Umbilical cord (tissue), 2 donors: ENCODE data around the gene LCNL1. TPM values are rescaled to one million over a fixed set of nuclear protein-coding genes. Genes with fewer than 3 reads are reported as not detected.

Experiments used
- DNase-seq: peaks from one replicate; pipeline ENCODE4 v3.0.0-alpha.2; 2015; ENCODE audit warnings: low spot score
- total RNA-seq: library from RNA; depleted of rRNA; stranded (reverse); fragments of >200 nt; gene quantifications from one replicate; pipeline ENCODE4 v1.2.3, GENCODE V29; 2014; ENCODE audit warnings: low replicate concordance; ENCODE audit not compliant: insufficient read depth

LCNL1 gene
- total RNA-seq, 1 donor from 2014 or later = 0.72 TPM

DNA sequence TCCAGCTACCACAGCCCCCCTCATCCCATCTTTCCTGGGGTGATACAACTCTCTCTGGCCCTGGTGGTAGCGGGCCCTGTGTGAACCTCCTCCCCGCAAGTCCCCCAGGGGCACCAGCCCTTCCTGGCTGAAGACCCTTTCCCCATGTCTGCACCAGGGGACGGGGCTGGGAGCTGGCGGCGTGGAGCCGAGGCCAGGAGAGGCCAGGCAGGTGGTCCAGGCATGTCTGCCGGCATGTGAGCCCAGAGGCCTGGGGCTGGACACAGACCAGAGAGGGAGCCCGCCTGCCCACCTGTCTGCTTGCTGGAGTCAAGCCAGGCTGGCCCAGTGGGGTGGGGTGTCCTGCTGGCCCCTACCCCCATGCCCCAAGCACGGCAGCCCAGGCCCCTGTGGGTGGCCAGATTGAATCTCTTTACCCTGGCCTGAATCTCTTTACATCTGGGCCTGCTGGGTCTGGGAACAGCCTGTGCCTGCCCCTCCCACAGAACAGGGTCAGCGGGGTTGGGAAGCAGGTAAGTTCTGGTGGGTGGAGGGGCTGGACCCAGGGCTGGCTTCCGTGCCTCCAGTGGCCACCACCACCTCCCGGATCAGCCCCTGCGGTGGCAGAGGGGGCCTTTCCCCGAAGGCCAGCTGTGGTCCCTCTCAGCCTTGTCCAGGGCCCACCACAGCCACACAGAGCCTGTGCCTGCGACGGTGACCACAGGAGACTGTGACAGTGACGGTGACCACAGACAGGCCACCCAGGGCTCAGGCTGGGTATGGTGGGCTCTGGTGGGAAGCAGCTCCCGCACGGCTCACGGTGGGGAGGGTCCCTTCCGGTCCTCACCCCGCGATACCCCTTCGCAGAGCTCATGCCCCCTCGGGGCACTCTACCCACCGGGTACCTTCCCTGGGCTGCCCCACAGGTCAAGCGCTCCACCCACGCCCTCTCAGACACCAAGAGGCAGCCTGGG lies 23.6 kb upstream of the LCNL1 start:
- DNase-seq = no peak

DNA sequence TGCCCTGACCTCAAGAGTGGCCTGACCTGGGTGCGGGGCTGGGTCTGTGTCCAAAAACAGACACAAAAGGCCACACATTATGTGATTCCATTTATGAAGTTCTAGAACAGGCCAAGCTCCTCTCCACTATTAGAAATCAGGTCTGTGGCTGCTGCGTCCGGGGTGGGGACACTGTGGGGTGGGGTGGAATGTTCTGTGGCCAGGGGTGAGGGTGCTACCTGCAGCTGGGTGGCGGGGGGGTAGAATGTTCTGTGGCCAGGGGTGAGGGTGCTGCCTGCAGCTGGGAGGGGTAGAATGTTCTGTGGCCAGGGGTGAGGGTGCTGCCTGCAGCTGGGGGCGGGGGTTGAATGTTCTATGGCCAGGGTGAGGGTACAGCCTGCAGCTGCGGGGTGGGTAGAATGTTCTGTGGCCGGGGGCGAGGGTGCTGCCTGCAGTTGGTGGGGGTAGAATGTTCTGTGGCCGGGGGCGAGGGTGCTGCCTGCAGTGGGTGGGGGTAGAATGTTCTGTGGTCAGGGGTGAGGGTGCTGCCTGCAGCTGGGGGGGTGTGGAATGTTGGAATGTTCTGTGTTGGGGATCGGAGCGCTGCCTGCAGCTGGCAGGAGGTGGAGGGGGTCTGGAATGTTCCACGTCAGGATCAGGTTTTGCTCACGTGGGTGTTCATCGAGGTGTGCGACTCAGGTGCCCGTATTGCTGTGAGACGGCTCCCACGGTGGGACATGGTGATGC lies 22.4 kb upstream of the LCNL1 start:
- DNase-seq = no peak

DNA sequence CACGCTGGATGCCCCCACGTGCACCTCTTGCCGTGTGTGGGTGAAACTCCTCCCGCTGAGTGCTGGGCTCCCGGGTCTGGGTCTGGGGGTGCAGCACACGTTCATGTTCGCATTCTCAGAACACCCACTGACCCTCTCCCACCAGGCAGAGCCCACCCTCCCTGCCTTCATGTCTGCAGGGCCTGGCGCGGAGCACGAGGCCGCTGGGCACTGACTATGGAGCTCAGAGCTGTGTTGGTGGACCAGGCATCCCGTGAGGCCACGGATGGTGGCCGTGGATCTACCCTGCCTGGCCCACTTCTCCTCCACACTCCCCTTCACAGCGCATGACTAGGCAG lies 21.9 kb upstream of the LCNL1 start:
- no peak for DNase-seq

DNA sequence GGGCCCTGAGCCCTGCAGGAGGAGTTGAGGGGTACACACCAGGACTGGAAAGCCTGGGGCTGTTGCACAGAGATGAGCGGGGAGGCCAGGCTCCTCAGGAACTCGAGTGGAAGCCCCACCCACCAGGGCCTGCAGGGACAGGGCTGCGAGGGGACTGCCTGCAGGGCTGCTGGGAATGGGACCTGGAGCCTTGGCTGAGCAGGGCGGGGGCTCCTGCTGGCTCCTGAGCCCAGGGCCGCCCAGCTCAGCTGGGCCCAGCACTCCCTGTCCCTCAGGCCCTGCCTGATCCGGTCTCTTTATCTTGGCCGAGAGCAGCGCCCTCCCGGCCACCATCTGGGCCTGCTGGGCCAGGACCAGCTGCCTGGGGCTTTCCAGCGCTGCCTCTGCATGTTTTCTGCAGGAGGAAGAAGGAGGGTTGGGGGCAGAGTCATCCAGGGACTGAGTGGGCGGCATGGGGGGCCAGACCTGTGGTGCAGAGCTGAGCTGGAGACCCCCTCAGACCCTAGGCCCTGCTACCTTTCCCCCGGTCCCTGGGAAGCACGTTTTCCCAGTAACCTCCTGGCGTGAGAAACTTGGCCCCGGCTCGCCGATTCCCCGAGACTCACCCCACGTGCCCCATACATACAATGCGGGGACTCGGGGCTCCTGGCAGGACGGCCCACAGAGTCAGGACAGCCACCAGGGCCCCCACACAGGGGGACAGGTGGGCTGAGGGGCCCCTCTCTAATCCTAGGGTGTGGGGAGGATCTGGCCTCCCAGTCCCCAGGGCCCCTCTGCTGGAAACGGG lies 21.3 kb upstream of the LCNL1 start:
- DNase-seq = no peak

DNA sequence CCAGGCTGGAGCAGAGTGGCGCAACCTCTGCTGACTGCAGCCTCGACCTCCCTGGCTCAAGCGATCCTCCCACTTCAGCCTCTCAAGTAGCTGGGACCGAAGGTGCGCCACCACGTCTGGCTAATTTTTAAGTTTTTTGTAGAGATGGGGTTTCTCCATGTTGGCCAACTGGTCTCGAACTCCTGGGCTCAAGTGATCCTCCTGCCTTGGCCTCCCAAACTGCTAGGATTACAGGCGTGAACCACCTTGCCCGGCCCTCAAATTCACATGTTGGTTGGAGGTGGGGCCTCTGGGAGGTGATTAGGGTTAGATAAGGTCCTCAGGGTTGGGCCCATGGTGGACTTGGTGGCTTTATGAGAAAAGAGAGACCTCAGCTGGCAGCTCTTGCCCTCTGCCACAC lies 20.6 kb upstream of the LCNL1 start:
- DNase-seq = no peak

DNA sequence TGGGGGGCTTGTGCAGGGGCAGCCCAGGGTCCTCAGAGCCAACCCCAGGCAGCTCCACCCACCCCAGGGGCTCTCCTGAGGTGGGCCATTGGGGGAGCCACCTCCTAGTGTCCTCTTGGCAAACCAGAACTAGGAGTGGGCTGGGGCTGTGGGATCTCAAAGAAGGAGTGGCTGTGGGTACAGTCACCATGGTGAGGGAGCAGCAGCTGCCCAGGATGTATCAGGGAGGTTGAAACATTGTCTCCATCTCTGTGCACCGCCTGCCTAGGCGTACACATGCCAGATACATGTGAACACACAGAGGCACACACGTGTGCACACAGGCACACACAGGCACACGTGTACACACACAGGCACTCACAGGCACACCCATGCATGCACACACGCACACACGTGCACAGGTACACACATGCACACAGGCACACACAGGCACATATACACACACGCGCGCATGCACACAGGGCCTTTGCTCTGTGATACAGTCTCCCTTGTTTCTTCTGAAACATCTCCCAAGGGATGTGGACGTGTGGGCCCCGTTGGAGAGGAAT lies 20.0 kb upstream of the LCNL1 start:
- no peak for DNase-seq

DNA sequence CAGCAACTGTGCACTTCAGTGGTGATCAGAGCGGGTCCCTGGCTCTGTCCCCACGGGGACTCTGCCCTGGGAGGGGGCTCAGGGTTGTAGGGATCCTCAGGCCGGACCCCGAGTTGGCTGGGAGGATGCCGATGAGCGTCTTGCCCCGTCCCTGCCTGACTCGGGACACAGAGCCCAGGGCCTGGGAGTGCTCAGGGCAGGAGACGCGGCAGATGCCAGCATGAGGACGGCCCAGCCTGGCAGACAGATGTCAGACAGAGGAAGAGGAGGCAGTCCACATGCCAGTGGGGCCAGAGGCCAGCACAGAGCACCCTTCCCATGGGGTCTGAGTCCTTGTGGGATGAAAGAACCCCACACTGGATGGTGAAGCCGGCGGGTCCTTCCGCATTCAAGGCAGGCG lies 19.5 kb upstream of the LCNL1 start:
- no peak for DNase-seq

DNA sequence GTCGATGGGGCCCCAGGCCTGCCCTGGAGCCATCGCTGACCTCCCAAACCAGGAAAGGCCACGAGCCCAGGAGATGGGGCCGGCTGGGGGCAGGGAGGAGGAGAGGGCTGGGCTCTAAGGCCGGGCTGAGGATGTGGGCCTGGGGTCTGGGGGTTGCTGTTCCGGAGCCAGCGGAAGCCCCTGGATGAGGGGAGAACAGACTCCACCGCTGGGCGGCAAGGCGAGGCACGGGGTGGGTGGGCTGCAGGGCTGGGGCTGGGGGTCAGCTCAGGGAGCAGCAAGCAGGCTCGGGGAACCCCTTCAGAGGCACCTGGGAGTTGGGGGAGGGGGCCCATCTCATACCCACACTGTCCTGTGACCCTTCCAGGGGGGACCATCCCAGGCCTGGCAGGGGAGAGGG lies 19.0 kb upstream of the LCNL1 start:
- no peak for DNase-seq

DNA sequence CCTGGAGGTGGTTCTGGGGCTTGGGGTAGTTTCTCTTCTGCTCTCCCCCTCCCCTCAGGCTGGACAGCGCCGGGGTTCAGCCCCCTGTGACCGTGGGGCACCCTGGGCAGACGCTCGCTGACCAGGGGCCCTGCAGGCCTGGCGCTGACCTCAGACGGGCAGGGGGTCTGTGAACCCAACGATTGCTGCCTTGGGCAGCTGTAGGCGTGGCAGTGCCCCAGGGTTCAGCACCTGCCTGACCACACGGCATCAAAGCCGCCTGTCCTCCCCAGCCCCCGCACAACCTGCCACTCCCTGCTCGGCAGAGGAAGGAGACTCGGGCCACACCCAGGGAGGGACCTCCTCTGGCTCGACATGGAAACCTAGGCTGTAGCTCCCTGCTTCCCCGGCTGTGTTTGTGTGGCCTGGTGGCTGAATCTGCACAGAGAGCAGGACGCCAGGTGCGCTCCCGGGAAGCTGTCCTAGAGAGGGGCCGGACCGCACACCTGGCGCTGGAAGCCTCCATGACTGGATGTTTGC lies 18.6 kb upstream of the LCNL1 start:
- no peak for DNase-seq

DNA sequence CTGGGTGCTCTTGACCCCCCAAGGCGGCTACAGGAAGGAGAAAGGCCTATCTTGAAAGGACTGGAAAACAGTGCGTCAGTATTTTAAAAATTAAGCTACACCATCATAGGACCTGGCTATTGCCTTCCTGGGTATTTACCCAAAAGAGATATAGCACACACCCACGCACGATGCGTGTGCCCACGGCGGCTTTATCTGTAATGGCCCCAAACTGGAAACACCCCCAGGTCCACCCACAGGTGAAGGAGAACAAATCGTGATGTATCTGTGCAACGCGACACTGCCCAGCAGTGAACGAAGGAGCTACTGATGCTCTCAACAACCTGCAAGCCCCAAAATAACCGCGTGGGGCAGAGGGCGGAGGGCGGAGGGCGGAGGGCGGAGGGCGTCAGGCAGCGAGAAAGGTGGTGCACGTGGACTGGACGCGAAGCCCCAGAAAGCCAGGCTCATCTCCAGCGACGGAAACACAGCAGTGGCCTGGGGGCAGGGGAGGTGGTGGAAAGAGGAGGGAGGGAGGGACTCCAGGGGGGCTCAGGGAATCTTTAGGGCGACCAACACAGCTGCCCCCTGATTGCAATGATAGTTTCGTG lies 17.9 kb upstream of the LCNL1 start:
- no peak for DNase-seq

DNA sequence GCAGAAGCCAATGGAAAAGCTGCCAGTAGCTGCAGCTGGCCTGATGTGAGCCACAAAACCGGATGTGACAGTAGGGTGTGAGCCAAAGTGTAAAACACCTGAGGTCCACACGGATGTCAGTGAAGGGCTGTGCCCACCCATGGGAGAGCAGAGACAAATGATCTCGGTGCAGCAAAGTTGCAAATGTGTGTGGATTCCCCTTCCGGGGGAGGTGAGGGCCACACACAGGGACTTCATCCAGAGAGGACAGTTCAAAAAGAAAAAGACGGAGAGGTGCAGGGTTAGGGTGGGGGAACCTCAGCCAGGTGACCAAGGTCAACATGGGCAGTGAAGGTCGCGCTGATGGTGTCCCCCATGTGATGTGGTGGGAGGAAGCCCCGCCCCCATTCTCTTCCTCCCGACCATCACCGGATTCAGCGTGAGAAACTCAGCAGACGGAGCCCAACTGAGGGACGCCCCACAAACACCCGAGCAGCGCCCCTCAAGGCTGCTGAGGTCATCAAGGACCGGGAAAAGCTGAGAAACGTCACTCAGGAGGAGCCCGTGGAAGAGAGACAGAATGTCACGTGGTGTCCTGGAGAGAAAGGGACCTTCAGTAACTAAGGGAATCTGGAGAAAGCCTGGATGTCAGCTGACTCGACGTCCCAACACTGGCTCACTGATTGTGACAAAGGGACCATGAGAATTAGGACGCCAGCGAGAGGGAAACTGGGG lies 16.9 kb upstream of the LCNL1 start:
- no peak for DNase-seq

DNA sequence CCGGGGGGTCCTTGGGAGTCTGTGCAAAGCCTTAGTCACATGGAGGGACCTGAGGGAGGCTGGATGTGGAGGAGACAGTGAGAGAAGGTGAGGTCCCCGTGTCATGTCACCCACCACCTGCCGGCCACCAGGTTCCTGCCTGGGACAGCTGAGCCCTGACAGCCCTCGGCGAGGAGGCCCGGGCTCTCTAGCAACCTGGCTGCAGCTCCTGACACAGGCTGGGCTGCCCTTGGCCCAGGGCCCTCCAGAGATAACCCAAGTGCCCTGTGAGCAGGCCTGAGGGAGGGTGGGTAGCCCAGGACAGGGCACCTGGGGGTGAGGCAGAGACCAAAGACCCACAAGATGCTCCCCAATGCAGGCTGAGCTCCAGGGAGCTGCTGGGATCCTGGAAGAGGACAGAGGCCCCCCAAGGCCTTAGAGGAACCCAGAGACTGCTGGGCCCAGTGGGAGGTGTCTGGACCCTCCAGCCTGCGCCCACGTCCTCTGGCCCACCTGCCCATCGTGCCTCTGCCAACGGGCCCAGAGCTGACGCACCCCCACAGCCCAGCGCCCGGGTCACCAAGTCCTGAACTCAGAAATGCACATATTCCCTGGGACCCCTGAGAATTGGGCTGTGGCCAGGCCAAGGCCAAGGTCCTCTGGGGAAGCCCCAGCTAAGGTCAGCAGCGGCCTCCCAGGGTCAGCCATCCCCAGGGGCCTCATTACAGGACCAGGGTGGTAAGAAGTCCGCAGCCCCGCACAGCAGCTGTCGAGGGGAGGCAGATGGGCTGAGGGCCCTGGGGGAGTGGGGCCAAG lies 14.3 kb upstream of the LCNL1 start:
- no peak for DNase-seq

DNA sequence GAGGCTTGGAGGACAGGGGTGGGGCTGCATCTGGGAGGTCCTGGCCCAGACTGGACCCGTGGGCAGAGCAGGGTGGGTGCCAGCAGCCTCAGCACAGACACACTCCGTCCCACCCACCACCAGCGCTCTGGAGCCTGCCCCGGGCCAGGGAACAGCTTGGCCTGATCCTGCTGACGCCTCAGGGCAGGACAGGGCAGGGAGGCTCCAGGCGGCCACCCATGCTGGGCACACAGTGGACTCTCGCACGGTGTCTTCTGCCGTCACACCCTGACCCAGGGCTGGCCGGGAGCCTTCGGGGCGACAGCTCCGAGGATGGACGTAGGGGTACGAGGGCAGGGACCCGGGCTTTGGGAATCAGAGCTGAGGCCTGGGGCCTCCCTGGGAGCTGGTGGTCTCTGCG lies 13.6 kb upstream of the LCNL1 start:
- DNase-seq = no peak

DNA sequence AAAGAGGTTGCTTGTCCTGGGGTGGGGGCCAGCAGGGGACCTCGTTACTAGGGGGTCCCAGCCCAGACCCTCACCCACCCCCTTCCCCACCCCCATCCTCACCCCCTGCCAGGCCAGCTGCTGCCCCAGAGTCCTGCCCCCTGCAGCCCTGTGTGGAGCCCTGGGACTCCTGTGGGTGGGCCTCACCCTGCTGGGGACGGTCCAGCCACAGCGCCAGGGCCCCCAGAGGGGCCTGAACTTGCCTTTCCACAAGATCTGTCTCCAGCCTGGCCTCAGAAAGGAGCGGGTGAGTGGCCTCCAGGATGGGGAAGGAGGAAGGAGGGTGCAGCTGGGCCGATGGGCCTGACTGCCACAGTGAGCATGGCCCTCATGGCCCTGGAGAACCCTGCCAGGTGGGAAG lies 13.0 kb upstream of the LCNL1 start:
- no peak for DNase-seq

DNA sequence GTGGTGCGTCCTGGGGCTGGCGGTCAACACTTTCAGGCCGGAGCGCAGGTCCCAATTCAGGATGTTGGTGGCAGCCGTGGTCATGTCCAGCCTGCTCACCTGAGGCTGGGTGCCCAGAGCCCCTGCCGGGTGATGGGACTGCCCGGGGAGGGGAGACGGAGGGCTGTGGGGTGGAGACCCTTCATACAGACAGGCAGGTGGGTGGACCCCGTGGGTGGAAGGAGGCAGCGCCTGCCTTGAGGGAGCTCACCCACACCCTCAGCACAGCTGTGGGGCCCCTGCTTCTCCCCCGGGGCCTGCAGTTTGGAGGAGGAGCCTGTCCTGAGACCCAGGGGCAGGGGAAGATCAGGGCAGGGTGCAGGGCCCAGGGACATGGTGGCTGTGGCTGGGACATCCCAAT lies 12.4 kb upstream of the LCNL1 start:
- no peak for DNase-seq

DNA sequence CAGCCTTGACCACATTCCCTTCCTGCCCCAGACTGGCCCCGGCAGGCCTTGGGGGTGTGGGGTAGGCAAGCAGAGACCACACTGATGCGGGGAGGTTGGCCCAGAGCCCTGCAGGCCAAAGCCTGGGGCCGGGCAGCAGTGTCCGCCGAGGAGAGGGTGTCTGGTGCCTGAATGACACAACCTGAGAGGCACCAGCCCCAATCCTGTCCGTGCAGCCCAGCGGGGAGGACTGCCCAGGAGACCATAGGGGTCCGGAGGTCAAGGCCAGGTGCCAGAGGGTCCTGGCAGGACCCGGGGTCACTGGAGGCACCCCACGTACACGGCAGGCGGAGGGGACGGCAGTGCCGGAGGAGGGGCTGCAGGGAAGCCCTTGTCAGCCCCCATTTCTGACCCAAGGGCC lies 11.0 kb upstream of the LCNL1 start:
- DNase-seq = no peak

DNA sequence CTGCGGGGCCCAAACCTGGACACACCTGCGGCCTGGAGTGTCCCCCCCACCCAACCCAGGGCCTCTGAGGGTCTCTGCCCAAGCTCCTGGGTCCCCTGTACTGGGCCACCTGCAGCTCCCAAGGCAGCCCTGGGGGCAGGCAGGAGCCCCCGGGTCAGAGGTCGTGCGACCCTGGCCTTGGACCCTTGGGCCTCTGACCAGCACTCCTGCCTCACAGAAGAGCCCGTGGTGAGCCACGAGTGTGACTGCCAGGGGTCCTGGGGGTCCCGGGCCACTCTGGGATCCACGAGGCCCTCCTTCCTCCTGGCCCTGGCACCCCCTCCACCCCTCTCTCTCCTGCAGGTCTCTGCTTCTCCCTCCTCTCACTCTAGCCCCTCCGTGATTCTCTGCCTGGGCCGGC lies 10.5 kb upstream of the LCNL1 start:
- DNase-seq = no peak

DNA sequence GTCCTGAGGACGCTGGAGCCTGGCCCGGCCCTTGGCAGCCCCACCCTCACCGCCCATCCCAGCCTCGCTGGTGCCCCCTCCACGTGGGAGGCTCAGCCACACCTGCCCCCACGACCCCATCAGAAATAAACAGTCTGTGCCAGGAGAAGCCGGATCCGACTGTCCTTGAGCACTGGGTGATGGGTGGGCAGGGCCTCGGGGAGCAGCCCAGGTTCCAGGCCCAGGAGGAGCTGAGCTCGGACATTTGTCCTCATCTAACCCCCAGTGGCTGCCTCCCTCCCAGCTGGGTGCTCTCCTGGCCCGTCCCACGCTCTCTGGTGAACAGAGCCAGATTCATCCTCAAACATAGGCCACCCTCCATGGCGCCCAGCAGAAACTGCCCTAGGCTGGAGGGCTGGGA lies 10.1 kb upstream of the LCNL1 start:
- DNase-seq = no peak

DNA sequence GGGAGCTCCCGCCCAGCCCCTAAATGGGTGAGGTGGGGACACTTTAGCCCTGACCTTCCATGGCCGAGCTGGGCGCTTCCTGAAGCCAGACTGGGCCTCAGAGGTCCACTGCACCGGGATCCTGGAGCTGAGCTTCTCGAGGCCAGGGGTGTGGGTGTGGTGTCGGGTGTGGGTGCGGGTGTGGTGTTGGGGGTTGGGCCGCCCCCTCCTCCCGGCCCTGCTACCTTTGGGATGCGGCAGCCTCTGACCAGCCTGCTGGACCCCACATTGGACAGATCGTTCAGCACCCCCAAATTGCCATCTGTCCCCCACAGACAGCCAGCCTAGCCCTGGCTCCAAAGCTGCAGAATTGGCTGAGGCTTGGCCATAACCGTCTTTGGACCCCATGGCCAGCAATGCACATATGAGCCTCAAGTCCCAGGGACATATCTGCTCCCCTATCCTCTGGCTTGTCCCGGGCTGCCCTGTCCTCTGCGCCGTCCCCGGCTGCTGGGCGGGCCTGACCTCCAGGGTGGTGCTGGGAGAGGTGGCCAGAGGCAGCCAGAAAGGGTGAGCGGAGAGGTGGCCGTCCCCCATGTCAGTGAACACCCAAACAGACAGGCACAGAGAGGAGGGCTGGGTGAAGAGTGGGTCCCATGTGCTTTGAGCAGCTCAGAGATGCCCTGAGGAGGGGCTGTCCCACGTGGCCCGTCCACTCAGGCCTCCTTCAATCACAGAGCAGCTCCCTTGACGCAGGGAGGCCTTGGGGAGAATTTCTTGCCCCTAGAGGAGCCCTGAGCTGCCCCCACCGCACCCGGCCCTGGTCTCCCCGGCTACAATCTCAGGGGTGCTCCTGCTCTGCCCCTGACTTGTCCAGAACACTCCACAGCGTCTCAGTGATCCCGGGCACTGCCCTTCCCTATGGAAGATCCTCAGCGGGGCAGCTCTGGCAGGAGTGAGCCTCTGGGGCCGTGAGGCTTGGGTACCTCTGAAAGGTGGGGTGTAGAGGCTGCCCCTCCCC lies 8.9 kb upstream of the LCNL1 start:
- DNase-seq = no peak
